Left ventricle myocardium inferior (tissue), 1 donor: ENCODE data around the gene ST6GALNAC3. TPM values are rescaled to one million over a fixed set of nuclear protein-coding genes. Genes with fewer than 3 reads are reported as not detected.

ENCODE experiments used
- DNase-seq: peaks from one replicate; pipeline ENCODE4 v3.0.0-alpha.2; 2020
- H3K27ac ChIP-seq: fragments of 200-600 bp; replicated peaks from 2 replicates; pipeline ENCODE4 v1.8.0; 2021
- H3K27me3 ChIP-seq: fragments of 200-600 bp; 2 replicates; pipeline ENCODE4 v1.8.0; 2021; ENCODE audit warnings: low read depth
- H3K36me3 ChIP-seq: fragments of 200-600 bp; 2 replicates; pipeline ENCODE4 v1.8.0; 2021
- H3K4me1 ChIP-seq: fragments of 200-600 bp; 2 replicates; pipeline ENCODE4 v1.8.0; 2021
- H3K4me3 ChIP-seq: fragments of 200-600 bp; 2 replicates; pipeline ENCODE4 v1.8.0; 2021; ENCODE audit warnings: mild to moderate bottlenecking, moderate library complexity
- H3K9me3 ChIP-seq: fragments of 200-600 bp; replicated peaks from 2 replicates; pipeline ENCODE4 v1.8.0; 2021
- CTCF ChIP-seq: fragments of 200-600 bp; IDR thresholded peaks from 2 replicates; pipeline ENCODE4 v1.8.0; 2021; ENCODE audit warnings: antibody characterized with exemption, mild to moderate bottlenecking, borderline replicate concordance
- intact Hi-C: fragments of 100-400 bp; cut with micrococcal nuclease; formaldehyde crosslinking; loops from one replicate; pipeline ENCODE4 v1.11.0; 2022
- long read RNA-seq: library from polyadenylated mRNA; unstranded; transcript quantifications from one replicate; pipeline ENCODE4 v2.0.0, GENCODE V29; 2021
- total RNA-seq: library from RNA; stranded (reverse); fragmentation: NEBNext Ultra II Directional; extraction: Animal tissue kit (Norgen Biotek cat#: 25700); gene quantifications from one replicate; pipeline ENCODE4 v1.2.1, GENCODE V29; 2021
- donor health status: DM: no; HTN: yes; CAD: no; lungs with severe emphysema.

The ST6GALNAC3 gene
- 4.5 TPM for total RNA-seq
- long read RNA-seq, partial matches to known transcripts, result 0 of 1 reads
- long read RNA-seq, other reads (novel, unspliced or antisense), result 1 of 1 reads

GRCh38 chr1:76074321-76075187, at the start of gene ST6GALNAC3:
Gene ST6GALNAC3, plus strand, starts transcription at chr1:76074746.
- H3K27ac ChIP-seq, result peak within 1 kb of the TSS; percentile 86
- peaks cover 25% of the 10 kb centered on the region for H3K4me1 ChIP-seq
- no peaks in the 10 kb centered on the region for H3K27me3 ChIP-seq
- no peaks in the 10 kb centered on the region for H3K9me3 ChIP-seq
- peak; percentile 78 for DNase-seq
- no peak for TF ChIP-seq CTCF
- peak within 1 kb of the TSS; percentile 71 for H3K4me3 ChIP-seq
- H3K36me3 ChIP-seq, result no peaks in the 10 kb centered on the region
- intact Hi-C loops, result no loop called here

- Histone ChIP-seq H3K4me3 (no peak overlapping the region), H3K27ac (no peak overlapping the region), H3K36me3 (no peaks in the 10 kb centered on the region), H3K27me3 (no peaks in the 10 kb centered on the region), H3K4me1 (no peaks in the 10 kb centered on the region), H3K9me3 (no peaks in the 10 kb centered on the region)
- DNase-seq, result no peak
- intact Hi-C loops, result no loop called here
- no peak for TF ChIP-seq CTCF
These were observed 47.2 kb upstream of the ST6GALNAC3 start for GRCh38 chr1:76027341-76027740.

GRCh38 chr1:76029331-76029730, 45.2 kb upstream of the ST6GALNAC3 start:
- Histone ChIP-seq H3K9me3 (no peaks in the 10 kb centered on the region), H3K27ac (no peak overlapping the region), H3K27me3 (no peaks in the 10 kb centered on the region), H3K36me3 (no peaks in the 10 kb centered on the region), H3K4me3 (no peak overlapping the region), H3K4me1 (no peaks in the 10 kb centered on the region)
- intact Hi-C loops, result no loop called here
- DNase-seq, result no peak
- no peak for TF ChIP-seq CTCF

DNA sequence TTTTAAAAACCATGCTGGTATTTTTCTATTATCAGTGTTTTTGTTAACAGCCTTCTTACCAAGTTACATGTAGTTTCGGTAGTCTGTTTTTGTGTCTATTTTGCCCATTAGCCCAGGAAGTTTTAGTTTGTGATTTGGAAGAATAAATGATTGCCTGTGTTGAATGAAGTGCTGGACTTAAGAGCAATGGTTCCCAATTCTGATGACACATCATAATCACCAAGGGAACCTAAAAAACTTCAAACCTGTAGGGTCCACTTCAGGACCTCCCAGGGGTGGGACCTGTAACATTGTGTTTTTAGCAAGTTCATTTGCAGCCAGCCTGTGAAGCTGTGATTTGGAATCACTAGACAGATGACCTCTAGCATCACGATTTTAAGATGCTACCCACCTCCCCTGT, 43.0 kb upstream of the ST6GALNAC3 start:
- no peak for TF ChIP-seq CTCF
- H3K27ac ChIP-seq, result no peak overlapping the region
- H3K9me3 ChIP-seq, result no peaks in the 10 kb centered on the region
- H3K36me3 ChIP-seq, result no peaks in the 10 kb centered on the region
- H3K4me1 ChIP-seq, result no peaks in the 10 kb centered on the region
- intact Hi-C loops, result no loop called here
- no peak overlapping the region for H3K4me3 ChIP-seq
- DNase-seq, result no peak
- H3K27me3 ChIP-seq, result no peaks in the 10 kb centered on the region

DNA sequence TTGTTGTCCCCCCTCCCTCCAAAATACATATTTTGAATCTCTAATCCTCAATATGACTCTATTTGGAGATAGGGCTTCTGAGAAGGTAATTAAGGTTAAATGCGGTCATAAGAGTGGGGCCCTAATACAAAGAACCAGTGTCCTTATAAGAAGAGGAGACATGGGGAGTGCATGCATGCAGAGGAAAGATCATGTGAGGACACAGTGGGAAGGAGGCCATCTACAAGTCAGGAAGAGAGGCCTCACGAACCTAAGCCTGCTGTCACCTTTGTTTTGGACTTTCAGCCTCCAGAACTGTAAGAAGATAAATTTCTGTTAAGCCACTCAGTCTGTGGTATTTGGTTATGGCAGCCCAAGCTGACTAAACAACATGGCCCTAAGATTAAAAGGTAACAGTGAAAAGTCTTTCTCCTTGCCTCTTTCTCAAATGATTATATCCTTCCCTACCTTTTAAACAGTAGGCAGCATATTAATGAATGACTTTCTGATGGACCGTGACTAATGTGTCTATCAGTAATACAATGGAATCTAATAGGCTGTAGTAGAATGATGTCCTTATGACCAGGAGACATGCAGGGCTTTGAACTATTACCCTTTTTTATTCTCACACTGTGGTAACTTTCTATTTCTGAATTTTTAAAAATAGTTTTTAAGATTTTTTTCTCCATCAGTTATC, 40.6 kb upstream of the ST6GALNAC3 start:
- intact Hi-C loops, result no loop called here
- H3K27ac ChIP-seq, result no peak overlapping the region
- no peaks in the 10 kb centered on the region for H3K4me1 ChIP-seq
- H3K36me3 ChIP-seq, result no peaks in the 10 kb centered on the region
- no peaks in the 10 kb centered on the region for H3K9me3 ChIP-seq
- no peaks in the 10 kb centered on the region for H3K27me3 ChIP-seq
- no peak overlapping the region for H3K4me3 ChIP-seq
- no peak for TF ChIP-seq CTCF
- DNase-seq, result no peak
